IMR-90 (cell line): Measurements from ENCODE around the gene ARHGAP8. TPM values are rescaled to one million over a fixed set of nuclear protein-coding genes. Genes with fewer than 3 reads are reported as not detected.

Source experiments
- ATAC-seq: fragments of 200-7000 bp; cut with Tn5 transposase; 2 replicates; pipeline ENCODE4 v1.9.1; 2020; ENCODE audit warnings: low read depth, mild to moderate bottlenecking, moderate library complexity
- BruUV-seq: library from RNA; stranded (reverse); fragments of 400-500 nt; replicated peaks from 2 replicates; lab custom pipeline; 2021; lab: Mats Ljungman, UMichigan
- CTCF ChIA-PET: fragments of 300-600 bp; formaldehyde crosslinking; extraction: SDS; loops from one replicate; lab custom pipeline; 2021; ENCODE audit warnings: antibody characterized with exemption; lab: Yijun Ruan, JAX
- POLR2A ChIA-PET: fragments of 300-600 bp; sonication (Branson Sonifier 250); formaldehyde crosslinking; loops from one replicate; lab custom pipeline; 2022; ENCODE audit warnings: antibody characterized with exemption; ENCODE audit not compliant: unreplicated experiment; lab: Charles Lee
- DNase-seq: peaks from one replicate; pipeline ENCODE4 v3.0.0; 2013
- H2AFZ ChIP-seq: replicated peaks from 2 replicates; pipeline ENCODE3; 2013; ENCODE audit warnings: low read length, mild to moderate bottlenecking; ENCODE audit not compliant: poor library complexity
- H2AK5ac ChIP-seq: 2 replicates; pipeline ENCODE4 v1.6.1; 2013; ENCODE audit warnings: low read depth, low read length, inconsistent platforms
- H2AK9ac ChIP-seq: replicated peaks from 2 replicates; pipeline ENCODE3; 2013; ENCODE audit warnings: mild to moderate bottlenecking, low read depth, low read length, moderate library complexity; ENCODE audit not compliant: poor library complexity
- H2BK120ac ChIP-seq: 2 replicates; pipeline ENCODE4 v1.6.1; 2013; ENCODE audit warnings: low read depth, low read length, inconsistent platforms
- H2BK15ac ChIP-seq: 3 replicates; pipeline ENCODE4 v1.6.1; 2013; ENCODE audit warnings: low read depth, low read length, inconsistent platforms
- H2BK20ac ChIP-seq: 2 replicates; pipeline ENCODE4 v1.6.1; 2013; ENCODE audit warnings: low read depth, mild to moderate bottlenecking, inconsistent platforms, low read length, moderate library complexity
- H2BK5ac ChIP-seq: 2 replicates; pipeline ENCODE4 v1.6.1; 2013; ENCODE audit warnings: mild to moderate bottlenecking, low read depth, low read length, inconsistent platforms; ENCODE audit not compliant: poor library complexity, severe bottlenecking
- H3K14ac ChIP-seq: replicated peaks from 2 replicates; pipeline ENCODE4 v1.6.1; 2013; ENCODE audit warnings: low read depth, low read length, inconsistent platforms
- H3K18ac ChIP-seq: 2 replicates; pipeline ENCODE4 v1.6.1; 2013; ENCODE audit warnings: low read depth, low read length, control low read depth
- H3K23ac ChIP-seq: 2 replicates; pipeline ENCODE4 v1.6.1; 2013; ENCODE audit warnings: low read depth, low read length, inconsistent platforms
- H3K27ac ChIP-seq: 2 replicates; pipeline ENCODE4 v1.5.1; 2013; ENCODE audit warnings: mild to moderate bottlenecking, control low read depth, low read length; ENCODE audit not compliant: insufficient read depth
- H3K27me3 ChIP-seq: 2 replicates; pipeline ENCODE4 v1.6.1; 2013; ENCODE audit warnings: low read length; ENCODE audit not compliant: control insufficient read depth, insufficient read depth
- H3K36me3 ChIP-seq: 2 replicates; pipeline ENCODE4 v1.6.1; 2013; ENCODE audit warnings: low read length, mixed read lengths; ENCODE audit not compliant: control insufficient read depth, insufficient read depth
- H3K4ac ChIP-seq: 2 replicates; pipeline ENCODE4 v1.6.1; 2013; ENCODE audit warnings: low read depth, low read length, inconsistent platforms
- H3K4me1 ChIP-seq: 2 replicates; pipeline ENCODE4 v1.6.1; 2013; ENCODE audit warnings: low read length, mixed read lengths; ENCODE audit not compliant: control insufficient read depth, insufficient read depth
- H3K4me2 ChIP-seq: 2 replicates; pipeline ENCODE4 v1.6.1; 2013; ENCODE audit warnings: low read depth, mild to moderate bottlenecking, control low read depth, low read length, moderate library complexity
- H3K4me3 ChIP-seq: 2 replicates; pipeline ENCODE4 v1.5.1; 2013; ENCODE audit warnings: low read depth, mild to moderate bottlenecking, control low read depth, low read length, moderate library complexity; ENCODE audit not compliant: insufficient read depth
- H3K56ac ChIP-seq: 2 replicates; pipeline ENCODE4 v1.6.1; 2013; ENCODE audit warnings: low read length, inconsistent platforms; ENCODE audit not compliant: insufficient read depth; ENCODE audit errors: extremely low read depth
- H3K79me1 ChIP-seq, 2 experiments: 2 replicates each; pipeline ENCODE4 v1.6.1; 2013; ENCODE audit warnings: low read length in 2 of 2, inconsistent platforms in 1 of 2, low read depth in 1 of 2
- H3K9ac ChIP-seq: 2 replicates; pipeline ENCODE4 v1.6.1; 2013; ENCODE audit warnings: low read depth, low read length, control low read depth
- H3K9me1 ChIP-seq: 2 replicates; pipeline ENCODE4 v1.6.1; 2013; ENCODE audit warnings: low read length, inconsistent platforms; ENCODE audit not compliant: insufficient read depth
- H3K9me3 ChIP-seq: 2 replicates; pipeline ENCODE4 v1.6.1; 2013; ENCODE audit warnings: low read length; ENCODE audit not compliant: control insufficient read depth, insufficient read depth
- H4K20me1 ChIP-seq: 2 replicates; pipeline ENCODE4 v1.6.1; 2013; ENCODE audit warnings: low read length, inconsistent platforms; ENCODE audit not compliant: insufficient read depth
- H4K5ac ChIP-seq: 2 replicates; pipeline ENCODE4 v1.6.1; 2013; ENCODE audit warnings: mild to moderate bottlenecking, low read depth, low read length, control low read depth
- H4K8ac ChIP-seq, 2 experiments: 2 replicates each; pipeline ENCODE4 v1.6.1; 2013; ENCODE audit warnings: low read depth in 2 of 2, low read length in 2 of 2, control low read depth in 1 of 2, inconsistent platforms in 1 of 2
- H4K91ac ChIP-seq: 2 replicates; pipeline ENCODE4 v1.6.1; 2013; ENCODE audit warnings: low read depth, low read length, inconsistent platforms; ENCODE audit not compliant: insufficient read depth
- BHLHE40 ChIP-seq: fragments of 150-350 bp; IDR thresholded peaks from 2 replicates; pipeline ENCODE4 v1.6.1; 2016; ENCODE audit warnings: mild to moderate bottlenecking, low read depth, low read length
- CEBPB ChIP-seq: IDR thresholded peaks from 2 replicates; pipeline ENCODE4 v1.6.1; 2012; ENCODE audit warnings: low read depth, low read length, improper control_type of control experiment
- CHD1 ChIP-seq: IDR thresholded peaks from 2 replicates; pipeline ENCODE4 v1.6.1; 2012; ENCODE audit warnings: low read depth, low read length, improper control_type of control experiment
- MAFK ChIP-seq: IDR thresholded peaks from 2 replicates; pipeline ENCODE4 v1.6.1; 2012; ENCODE audit warnings: low read depth, low read length, improper control_type of control experiment
- MAZ ChIP-seq: IDR thresholded peaks from 2 replicates; pipeline ENCODE4 v1.6.1; 2012; ENCODE audit warnings: low read depth, mild to moderate bottlenecking, low read length, improper control_type of control experiment, moderate library complexity, borderline replicate concordance
- POLR2A ChIP-seq: IDR thresholded peaks from 2 replicates; pipeline ENCODE4 v1.6.1; 2012; ENCODE audit warnings: mild to moderate bottlenecking, low read depth, low read length
- RFX5 ChIP-seq: IDR thresholded peaks from 2 replicates; pipeline ENCODE4 v1.8.0; 2012; ENCODE audit warnings: low read depth, mild to moderate bottlenecking, low read length, moderate library complexity
- WGBS, 2 experiments: methylation state at CpG; one replicate each; pipeline versions ENCODE4 v1.1.5 to v1.1.7; 2013; ENCODE audit warnings: missing lambda C conversion rate in 2 of 2; ENCODE audit not compliant: insufficient read length in 1 of 2; ENCODE audit errors: extremely low coverage in 2 of 2; 5-methylcytosine and 5-hydroxymethylcytosine counted together
- dilution Hi-C: fragments of 300-500 bp; cut with HindIII; formaldehyde crosslinking; loops from one replicate; pipeline ENCODE4 v1.14.3; 2018; ENCODE audit warnings: low sequenced_read_pairs; ENCODE audit not compliant: unreplicated experiment
- in situ Hi-C: fragments of 300-500 bp; cut with MboI; formaldehyde crosslinking; loops from 3 replicates; pipeline ENCODE4 v1.14.3; 2019; ENCODE audit warnings: low sequenced_read_pairs, inconsistent platforms, mixed read lengths
- intact Hi-C: fragments of 100-400 bp; cut with micrococcal nuclease; formaldehyde crosslinking; loops from 2 replicates; pipeline ENCODE4 v1.10.0; 2022
- polyA plus RNA-seq, 3 experiments: library from polyadenylated mRNA; depleted of rRNA; stranded (reverse); fragments of >200 nt; gene quantifications; 2 replicates each; pipeline ENCODE4 v1.2.3, GENCODE V29; 2012; ENCODE audit warnings: low replicate concordance in 1 of 3
- total RNA-seq: library from RNA; depleted of rRNA; stranded (reverse); fragments of >200 nt; gene quantifications from 2 replicates; pipeline ENCODE4 v1.2.3, GENCODE V29; 2012
- TF ChIP-seq, protein P1 (sequence below): conservative IDR thresholded peaks from 2 replicates; pipeline ENCODE4 v1.5.1; 2012; ENCODE audit warnings: mild to moderate bottlenecking, low read depth, low read length, improper control_type of control experiment
- TF ChIP-seq, protein P2 (sequence below): fragments of 150-350 bp; IDR thresholded peaks from 2 replicates; pipeline ENCODE4 v1.6.1; 2016; ENCODE audit warnings: low read depth, mild to moderate bottlenecking, low read length, moderate library complexity, borderline replicate concordance
- TF ChIP-seq, protein P3 (sequence below): fragments of 150-350 bp; IDR thresholded peaks from 2 replicates; pipeline ENCODE4 v1.6.1; 2017; ENCODE audit warnings: mild to moderate bottlenecking, antibody characterized with exemption, low read length, low read depth

The ARHGAP8 gene
- total and polyA plus RNA-seq, 2 of the 4 experiments (the other 2 are of a cell fraction): 0.18 to 0.21 TPM

DNA sequence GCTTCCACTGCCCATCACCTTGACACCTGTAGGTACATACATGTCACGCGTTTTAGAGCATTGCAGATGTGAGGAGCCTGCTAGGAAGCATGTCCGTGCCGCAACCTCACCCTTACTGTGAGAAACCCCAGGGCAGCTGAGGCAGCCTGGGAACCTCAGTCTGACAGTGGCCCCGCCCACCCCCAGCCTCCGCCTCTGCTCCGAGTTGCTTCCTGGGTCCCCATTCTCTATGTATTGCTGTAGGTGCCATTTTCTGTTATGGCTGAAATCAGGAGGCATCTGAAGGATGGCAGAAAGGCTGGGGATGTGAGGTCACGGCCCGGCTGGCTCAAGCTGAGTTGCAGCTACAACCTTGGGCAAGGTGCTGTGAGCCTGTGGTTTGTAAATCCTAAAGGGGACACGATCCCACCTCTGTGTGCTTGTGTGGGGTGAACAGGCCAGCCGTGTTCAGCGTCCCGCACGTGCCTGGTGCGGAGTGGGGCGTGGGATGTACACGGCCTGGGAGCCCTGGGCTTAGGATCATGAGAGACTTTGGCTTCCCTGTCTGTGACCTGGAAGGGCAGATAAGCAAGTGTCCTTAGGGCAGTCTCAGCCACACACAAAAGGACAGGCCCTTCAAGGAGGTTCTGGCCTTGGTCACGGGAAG lies 154.7 kb downstream of the ARHGAP8 start:
- intact Hi-C loops: no loop called here
- Histone ChIP-seq H3K27ac (no peak overlapping the region), H4K91ac (no peak overlapping the region), H4K20me1 (no peaks in the 10 kb centered on the region), H3K56ac (no peak overlapping the region), H3K27me3 (peaks cover 8% of the 10 kb centered on the region; the same call in 1 of the 2 replicates), H3K9me3 (peaks cover 2% of the 10 kb centered on the region; the same call in 1 of the 2 replicates), H4K8ac (no peak overlapping the region), H3K4me1 (no peaks in the 10 kb centered on the region), H2AK9ac (peak overlapping the region; percentile 14), H3K23ac (no peak overlapping the region), H3K9me1 (no peaks in the 10 kb centered on the region), H3K4me3 (no peak overlapping the region), H3K4ac (no peak overlapping the region), H3K79me1 (no peaks in the 10 kb centered on the region), H3K14ac (no peak overlapping the region), H2AK5ac (no peak overlapping the region), H2BK20ac (no peak overlapping the region), H3K18ac (no peak overlapping the region), H2BK15ac (no peak overlapping the region), H3K36me3 (no peaks in the 10 kb centered on the region), H4K5ac (no peak overlapping the region), H3K9ac (no peak overlapping the region), H2BK5ac (no peak overlapping the region), H2AFZ (peak overlapping the region; percentile 43), H2BK120ac (no peak overlapping the region), H3K4me2 (no peak overlapping the region)
- no TSS peak for BruUV-seq
- in situ Hi-C loops: no loop called here
- ChIA-PET CTCF (no interaction called here), POLR2A (no interaction called here)
- no peak for ATAC-seq
- WGBS, 2 experiments: no CpG with 5 or more reads among the region's 18 CpGs
- TF ChIP-seq CHD1 (no peak), POLR2A (no peak), MAZ (no peak), MAFK (no peak), CEBPB (no peak), BHLHE40 (no peak), RFX5 (no peak)
- TF ChIP-seq, protein P1, sequence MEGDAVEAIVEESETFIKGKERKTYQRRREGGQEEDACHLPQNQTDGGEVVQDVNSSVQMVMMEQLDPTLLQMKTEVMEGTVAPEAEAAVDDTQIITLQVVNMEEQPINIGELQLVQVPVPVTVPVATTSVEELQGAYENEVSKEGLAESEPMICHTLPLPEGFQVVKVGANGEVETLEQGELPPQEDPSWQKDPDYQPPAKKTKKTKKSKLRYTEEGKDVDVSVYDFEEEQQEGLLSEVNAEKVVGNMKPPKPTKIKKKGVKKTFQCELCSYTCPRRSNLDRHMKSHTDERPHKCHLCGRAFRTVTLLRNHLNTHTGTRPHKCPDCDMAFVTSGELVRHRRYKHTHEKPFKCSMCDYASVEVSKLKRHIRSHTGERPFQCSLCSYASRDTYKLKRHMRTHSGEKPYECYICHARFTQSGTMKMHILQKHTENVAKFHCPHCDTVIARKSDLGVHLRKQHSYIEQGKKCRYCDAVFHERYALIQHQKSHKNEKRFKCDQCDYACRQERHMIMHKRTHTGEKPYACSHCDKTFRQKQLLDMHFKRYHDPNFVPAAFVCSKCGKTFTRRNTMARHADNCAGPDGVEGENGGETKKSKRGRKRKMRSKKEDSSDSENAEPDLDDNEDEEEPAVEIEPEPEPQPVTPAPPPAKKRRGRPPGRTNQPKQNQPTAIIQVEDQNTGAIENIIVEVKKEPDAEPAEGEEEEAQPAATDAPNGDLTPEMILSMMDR: no peak
- TF ChIP-seq, protein P2, sequence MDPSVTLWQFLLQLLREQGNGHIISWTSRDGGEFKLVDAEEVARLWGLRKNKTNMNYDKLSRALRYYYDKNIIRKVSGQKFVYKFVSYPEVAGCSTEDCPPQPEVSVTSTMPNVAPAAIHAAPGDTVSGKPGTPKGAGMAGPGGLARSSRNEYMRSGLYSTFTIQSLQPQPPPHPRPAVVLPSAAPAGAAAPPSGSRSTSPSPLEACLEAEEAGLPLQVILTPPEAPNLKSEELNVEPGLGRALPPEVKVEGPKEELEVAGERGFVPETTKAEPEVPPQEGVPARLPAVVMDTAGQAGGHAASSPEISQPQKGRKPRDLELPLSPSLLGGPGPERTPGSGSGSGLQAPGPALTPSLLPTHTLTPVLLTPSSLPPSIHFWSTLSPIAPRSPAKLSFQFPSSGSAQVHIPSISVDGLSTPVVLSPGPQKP: no peak
- TF ChIP-seq, protein P3, sequence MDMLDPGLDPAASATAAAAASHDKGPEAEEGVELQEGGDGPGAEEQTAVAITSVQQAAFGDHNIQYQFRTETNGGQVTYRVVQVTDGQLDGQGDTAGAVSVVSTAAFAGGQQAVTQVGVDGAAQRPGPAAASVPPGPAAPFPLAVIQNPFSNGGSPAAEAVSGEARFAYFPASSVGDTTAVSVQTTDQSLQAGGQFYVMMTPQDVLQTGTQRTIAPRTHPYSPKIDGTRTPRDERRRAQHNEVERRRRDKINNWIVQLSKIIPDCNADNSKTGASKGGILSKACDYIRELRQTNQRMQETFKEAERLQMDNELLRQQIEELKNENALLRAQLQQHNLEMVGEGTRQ: no peak
- no peak for DNase-seq
- dilution Hi-C loops: no loop called here
